CD4-positive, alpha-beta T cell treated with Interleukin-2 at 100 ng/mL for 4 hours (primary cell): ENCODE data around the gene MYO1B.

Experiments
- DNase-seq: peaks from one replicate; pipeline ENCODE4 v3.0.0-alpha.2; 2020; ENCODE audit warnings: low spot score

MYO1B gene

GRCh38 chr2:191226196-191226595 is 19.0 kb upstream of the MYO1B start:
- DNase-seq: no peak

GRCh38 chr2:191228333-191228732 is 16.9 kb upstream of the MYO1B start:
- no peak for DNase-seq

GRCh38 chr2:191228861-191229260 is 16.3 kb upstream of the MYO1B start:
- no peak for DNase-seq

GRCh38 chr2:191230174-191230573 is 15.0 kb upstream of the MYO1B start:
- DNase-seq: no peak

- DNase-seq: no peak
Observed at GRCh38 chr2:191231995-191232394, 13.2 kb upstream of the MYO1B start.

- no peak for DNase-seq
Observed at GRCh38 chr2:191233533-191233932, 11.7 kb upstream of the MYO1B start.

GRCh38 chr2:191234376-191234775 is 10.8 kb upstream of the MYO1B start:
- no peak for DNase-seq

- no peak for DNase-seq
Observed at GRCh38 chr2:191240871-191241270, 4.3 kb upstream of the MYO1B start.

- no peak for DNase-seq
Observed at GRCh38 chr2:191241418-191241817, 3.8 kb upstream of the MYO1B start.

GRCh38 chr2:191243154-191243553 is 2.0 kb upstream of the MYO1B start:
- DNase-seq: no peak

GRCh38 chr2:191244350-191244749 is 854 bp upstream of the MYO1B start:
- no peak for DNase-seq

- no peak for DNase-seq
Observed at GRCh38 chr2:191245869-191246531, 796 bp downstream of the MYO1B start.

GRCh38 chr2:191246820-191247380 is 1.7 kb downstream of the MYO1B start:
- no peak for DNase-seq

- no peak for DNase-seq
Observed at GRCh38 chr2:191247381-191248057, 2.3 kb downstream of the MYO1B start.

GRCh38 chr2:191249156-191249813 is 4.1 kb downstream of the MYO1B start:
- DNase-seq: no peak

- no peak for DNase-seq
Observed at GRCh38 chr2:191250400-191250799, 5.2 kb downstream of the MYO1B start.

- DNase-seq: no peak
Observed at GRCh38 chr2:191250986-191251385, 5.8 kb downstream of the MYO1B start.

- DNase-seq: no peak
Observed at GRCh38 chr2:191252699-191253098, 7.5 kb downstream of the MYO1B start.

- no peak for DNase-seq
Observed at GRCh38 chr2:191253476-191253875, 8.3 kb downstream of the MYO1B start.

GRCh38 chr2:191255271-191255670 is 10.1 kb downstream of the MYO1B start:
- DNase-seq: no peak

GRCh38 chr2:191255756-191256312 is 10.6 kb downstream of the MYO1B start:
- no peak for DNase-seq

- no peak for DNase-seq
Observed at GRCh38 chr2:191257934-191258333, 12.7 kb downstream of the MYO1B start.

- DNase-seq: no peak
Observed at GRCh38 chr2:191258996-191259395, 13.8 kb downstream of the MYO1B start.
